GM21717 (cell line): ENCODE results near the gene ZC3H10.
"Not testable (repeated sequence)": the region's sequence is repeated elsewhere in the genome, so short reads cannot be mapped to it uniquely, and the experiment has no call there.

Source experiments
- ATAC-seq: cut with Tn5 transposase; IDR thresholded peaks from one replicate; pipeline ENCODE4 v1.9.1; 2021; ENCODE audit warnings: mild to moderate bottlenecking, moderate library complexity; ENCODE audit not compliant: unreplicated experiment

ZC3H10 gene

GRCh38 chr12:56102683-56103065 is 15.4 kb upstream of the ZC3H10 start:
- no peak for ATAC-seq

GRCh38 chr12:56103066-56103711 is 14.9 kb upstream of the ZC3H10 start:
- ATAC-seq = no peak

- ATAC-seq = no peak
Measured at GRCh38 chr12:56103823-56104108, 14.3 kb upstream of the ZC3H10 start.

- peak; percentile 93 for ATAC-seq
Measured at GRCh38 chr12:56104109-56104814, 13.8 kb upstream of the ZC3H10 start, which contains the start of gene PA2G4. TSS of gene PA2G4 (plus strand) at chr12:56104559. CDS start at chr12:56104738, 179 bp downstream.

- peak; percentile 26 for ATAC-seq
Measured at GRCh38 chr12:56104815-56105608, 13.1 kb upstream of the ZC3H10 start.

GRCh38 chr12:56105609-56105902 is 12.5 kb upstream of the ZC3H10 start:
- no peak for ATAC-seq

GRCh38 chr12:56107242-56107641 is 10.8 kb upstream of the ZC3H10 start:
- no peak for ATAC-seq

- no peak for ATAC-seq
Measured at GRCh38 chr12:56110571-56110970, 7.5 kb upstream of the ZC3H10 start.

- ATAC-seq = no peak
Measured at GRCh38 chr12:56114084-56114483, 4.0 kb upstream of the ZC3H10 start.

- ATAC-seq = no peak
Measured at GRCh38 chr12:56115329-56115728, 2.7 kb upstream of the ZC3H10 start.

- ATAC-seq = peak; percentile 45
Measured at GRCh38 chr12:56116267-56117081, 1.6 kb upstream of the ZC3H10 start, which contains the start of gene RPL41. TSS of gene RPL41 (plus strand) at chr12:56116633.

GRCh38 chr12:56117082-56117706 is 872 bp upstream of the ZC3H10 start:
- ATAC-seq = not testable (repeated sequence)

- ATAC-seq = peak; percentile 2
Measured at GRCh38 chr12:56118688-56119357, 757 bp downstream of the ZC3H10 start.

GRCh38 chr12:56119361-56119796 is 1.3 kb downstream of the ZC3H10 start:
- ATAC-seq = no peak

- no peak for ATAC-seq
Measured at GRCh38 chr12:56120158-56120846, 2.2 kb downstream of the ZC3H10 start.

- no peak for ATAC-seq
Measured at GRCh38 chr12:56121204-56121870, 3.3 kb downstream of the ZC3H10 start.

- no peak for ATAC-seq
Measured at GRCh38 chr12:56122637-56123036, 4.6 kb downstream of the ZC3H10 start.

GRCh38 chr12:56124133-56124532 is 6.1 kb downstream of the ZC3H10 start:
- ATAC-seq = no peak

- no peak for ATAC-seq
Measured at GRCh38 chr12:56126732-56127239, 8.7 kb downstream of the ZC3H10 start.
